A549 (cell line): ENCODE measurements around the gene DAB2IP.

Experiments
- BHLHE40 ChIP-seq: IDR thresholded peaks from 2 replicates; pipeline ENCODE4 v1.6.1; 2012; ENCODE audit warnings: low read depth, low read length, inconsistent platforms
- EP300 ChIP-seq, 2 experiments: fragments of >200 bp; sonication (Bioruptor Twin); formaldehyde crosslinking; IDR thresholded peaks; 2 replicates in 1 of 2; 3 replicates in 1 of 2; pipeline ENCODE4 v1.6.1; 2016 to 2017
- FOSL2 ChIP-seq, 2 experiments: fragments of 450-650 bp in 1 of 2; fragments of >200 bp in 1 of 2; sonication (Bioruptor Twin) in 1 of 2; formaldehyde crosslinking; IDR thresholded peaks; 2 replicates each; pipeline versions ENCODE4 v1.5.0 to v1.6.1; 2016 to 2020; ENCODE audit warnings: mild to moderate bottlenecking in 1 of 2, moderate library complexity in 1 of 2
- MAZ ChIP-seq: fragments of 150-350 bp; IDR thresholded peaks from 2 replicates; pipeline ENCODE4 v1.6.1; 2014; ENCODE audit warnings: antibody characterized with exemption, low read depth, low read length, borderline replicate concordance
- POLR2A ChIP-seq: IDR thresholded peaks from 2 replicates; pipeline ENCODE4 v1.6.1; 2012; ENCODE audit warnings: mild to moderate bottlenecking, low read length
- RAD21 ChIP-seq, 2 experiments: fragments of >200 bp in 1 of 2; sonication (Bioruptor Twin) in 1 of 2; formaldehyde crosslinking in 1 of 2; IDR thresholded peaks in 1 of 2; conservative IDR thresholded peaks in 1 of 2; 2 replicates in 1 of 2; 3 replicates in 1 of 2; pipeline ENCODE4 v1.6.1; 2012 to 2018; ENCODE audit warnings: inconsistent platforms in 1 of 2
- RCOR1 ChIP-seq: fragments of 150-350 bp; IDR thresholded peaks from 2 replicates; pipeline ENCODE4 v1.6.1; 2014; ENCODE audit warnings: antibody characterized with exemption, low read length, low read depth
- TF ChIP-seq, protein P1 (sequence below): fragments of 200-600 bp; sonication (generic); IDR thresholded peaks from 2 replicates; pipeline ENCODE4 v1.6.1; 2016; ENCODE audit warnings: antibody characterized with exemption, mild to moderate bottlenecking, moderate library complexity
- TF ChIP-seq, protein P2 (sequence below): fragments of >200 bp; sonication (Bioruptor Twin); formaldehyde crosslinking; IDR thresholded peaks from 3 replicates; pipeline ENCODE4 v1.5.1; 2016
- TF ChIP-seq, protein P3 (sequence below): fragments of >200 bp; sonication (Bioruptor Twin); formaldehyde crosslinking; IDR thresholded peaks from 3 replicates; pipeline ENCODE4 v1.6.1; 2016
- TF ChIP-seq, protein P4 (sequence below): IDR thresholded peaks from 2 replicates; pipeline ENCODE4 v1.6.1; 2012; ENCODE audit warnings: low read depth, borderline replicate concordance
- TF ChIP-seq, protein P5 (sequence below): IDR thresholded peaks from 2 replicates; pipeline ENCODE4 v1.6.1; 2012

DNA sequence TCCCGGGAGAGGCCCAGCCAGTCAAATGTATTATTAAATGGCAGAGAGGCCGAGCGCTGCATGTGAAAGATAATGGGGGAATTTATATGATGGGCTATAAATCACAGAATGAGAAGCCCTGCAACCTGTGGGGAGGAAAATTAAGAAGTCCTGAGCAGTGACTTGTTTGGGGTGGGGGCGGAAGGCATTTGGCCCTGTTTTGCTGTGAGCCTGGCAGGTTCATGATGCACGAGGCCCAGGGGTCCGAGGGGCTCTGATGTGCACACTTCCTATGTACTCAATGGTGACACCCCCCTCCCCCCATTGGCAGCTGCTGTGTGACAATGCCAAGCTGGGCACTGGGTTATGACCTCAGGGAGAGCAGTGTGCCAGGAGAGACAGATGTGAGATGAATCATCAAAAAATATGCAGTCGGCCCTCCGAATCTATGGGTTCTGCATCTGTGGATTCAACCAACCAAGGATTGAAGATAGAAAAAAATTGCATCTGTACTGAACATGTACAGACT is 13.7 kb upstream of the DAB2IP start:
- TF ChIP-seq, protein P1, sequence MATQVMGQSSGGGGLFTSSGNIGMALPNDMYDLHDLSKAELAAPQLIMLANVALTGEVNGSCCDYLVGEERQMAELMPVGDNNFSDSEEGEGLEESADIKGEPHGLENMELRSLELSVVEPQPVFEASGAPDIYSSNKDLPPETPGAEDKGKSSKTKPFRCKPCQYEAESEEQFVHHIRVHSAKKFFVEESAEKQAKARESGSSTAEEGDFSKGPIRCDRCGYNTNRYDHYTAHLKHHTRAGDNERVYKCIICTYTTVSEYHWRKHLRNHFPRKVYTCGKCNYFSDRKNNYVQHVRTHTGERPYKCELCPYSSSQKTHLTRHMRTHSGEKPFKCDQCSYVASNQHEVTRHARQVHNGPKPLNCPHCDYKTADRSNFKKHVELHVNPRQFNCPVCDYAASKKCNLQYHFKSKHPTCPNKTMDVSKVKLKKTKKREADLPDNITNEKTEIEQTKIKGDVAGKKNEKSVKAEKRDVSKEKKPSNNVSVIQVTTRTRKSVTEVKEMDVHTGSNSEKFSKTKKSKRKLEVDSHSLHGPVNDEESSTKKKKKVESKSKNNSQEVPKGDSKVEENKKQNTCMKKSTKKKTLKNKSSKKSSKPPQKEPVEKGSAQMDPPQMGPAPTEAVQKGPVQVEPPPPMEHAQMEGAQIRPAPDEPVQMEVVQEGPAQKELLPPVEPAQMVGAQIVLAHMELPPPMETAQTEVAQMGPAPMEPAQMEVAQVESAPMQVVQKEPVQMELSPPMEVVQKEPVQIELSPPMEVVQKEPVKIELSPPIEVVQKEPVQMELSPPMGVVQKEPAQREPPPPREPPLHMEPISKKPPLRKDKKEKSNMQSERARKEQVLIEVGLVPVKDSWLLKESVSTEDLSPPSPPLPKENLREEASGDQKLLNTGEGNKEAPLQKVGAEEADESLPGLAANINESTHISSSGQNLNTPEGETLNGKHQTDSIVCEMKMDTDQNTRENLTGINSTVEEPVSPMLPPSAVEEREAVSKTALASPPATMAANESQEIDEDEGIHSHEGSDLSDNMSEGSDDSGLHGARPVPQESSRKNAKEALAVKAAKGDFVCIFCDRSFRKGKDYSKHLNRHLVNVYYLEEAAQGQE = no peak
- no peak for TF ChIP-seq POLR2A
- no peak for TF ChIP-seq EP300 (IDR thresholded peaks at IDR 0.05)
- TF ChIP-seq, protein P2, sequence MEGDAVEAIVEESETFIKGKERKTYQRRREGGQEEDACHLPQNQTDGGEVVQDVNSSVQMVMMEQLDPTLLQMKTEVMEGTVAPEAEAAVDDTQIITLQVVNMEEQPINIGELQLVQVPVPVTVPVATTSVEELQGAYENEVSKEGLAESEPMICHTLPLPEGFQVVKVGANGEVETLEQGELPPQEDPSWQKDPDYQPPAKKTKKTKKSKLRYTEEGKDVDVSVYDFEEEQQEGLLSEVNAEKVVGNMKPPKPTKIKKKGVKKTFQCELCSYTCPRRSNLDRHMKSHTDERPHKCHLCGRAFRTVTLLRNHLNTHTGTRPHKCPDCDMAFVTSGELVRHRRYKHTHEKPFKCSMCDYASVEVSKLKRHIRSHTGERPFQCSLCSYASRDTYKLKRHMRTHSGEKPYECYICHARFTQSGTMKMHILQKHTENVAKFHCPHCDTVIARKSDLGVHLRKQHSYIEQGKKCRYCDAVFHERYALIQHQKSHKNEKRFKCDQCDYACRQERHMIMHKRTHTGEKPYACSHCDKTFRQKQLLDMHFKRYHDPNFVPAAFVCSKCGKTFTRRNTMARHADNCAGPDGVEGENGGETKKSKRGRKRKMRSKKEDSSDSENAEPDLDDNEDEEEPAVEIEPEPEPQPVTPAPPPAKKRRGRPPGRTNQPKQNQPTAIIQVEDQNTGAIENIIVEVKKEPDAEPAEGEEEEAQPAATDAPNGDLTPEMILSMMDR = no peak
- no peak for TF ChIP-seq BHLHE40
- no peak for TF ChIP-seq FOSL2 (IDR thresholded peaks at IDR 0.05)
- peak; percentile 36; the same call in 1 of the 2 replicates for TF ChIP-seq FOSL2 (CRISPR knock-in tag; IDR thresholded peaks at IDR 0.05)
- TF ChIP-seq RCOR1 = no peak
- TF ChIP-seq, protein P3, sequence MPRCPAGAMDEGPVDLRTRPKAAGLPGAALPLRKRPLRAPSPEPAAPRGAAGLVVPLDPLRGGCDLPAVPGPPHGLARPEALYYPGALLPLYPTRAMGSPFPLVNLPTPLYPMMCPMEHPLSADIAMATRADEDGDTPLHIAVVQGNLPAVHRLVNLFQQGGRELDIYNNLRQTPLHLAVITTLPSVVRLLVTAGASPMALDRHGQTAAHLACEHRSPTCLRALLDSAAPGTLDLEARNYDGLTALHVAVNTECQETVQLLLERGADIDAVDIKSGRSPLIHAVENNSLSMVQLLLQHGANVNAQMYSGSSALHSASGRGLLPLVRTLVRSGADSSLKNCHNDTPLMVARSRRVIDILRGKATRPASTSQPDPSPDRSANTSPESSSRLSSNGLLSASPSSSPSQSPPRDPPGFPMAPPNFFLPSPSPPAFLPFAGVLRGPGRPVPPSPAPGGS = no peak
- TF ChIP-seq MAZ = no peak
- TF ChIP-seq, protein P4, sequence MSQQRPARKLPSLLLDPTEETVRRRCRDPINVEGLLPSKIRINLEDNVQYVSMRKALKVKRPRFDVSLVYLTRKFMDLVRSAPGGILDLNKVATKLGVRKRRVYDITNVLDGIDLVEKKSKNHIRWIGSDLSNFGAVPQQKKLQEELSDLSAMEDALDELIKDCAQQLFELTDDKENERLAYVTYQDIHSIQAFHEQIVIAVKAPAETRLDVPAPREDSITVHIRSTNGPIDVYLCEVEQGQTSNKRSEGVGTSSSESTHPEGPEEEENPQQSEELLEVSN = no peak
- TF ChIP-seq, protein P5, sequence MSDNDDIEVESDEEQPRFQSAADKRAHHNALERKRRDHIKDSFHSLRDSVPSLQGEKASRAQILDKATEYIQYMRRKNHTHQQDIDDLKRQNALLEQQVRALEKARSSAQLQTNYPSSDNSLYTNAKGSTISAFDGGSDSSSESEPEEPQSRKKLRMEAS = no peak
- no peak for TF ChIP-seq RAD21 (conservative IDR thresholded peaks at IDR 0.05 in 1 of 2, IDR thresholded peaks at IDR 0.05 in 1 of 2)
